HG03045 (cell line): ENCODE results near the gene TEDC2.

Source experiments
- ATAC-seq: cut with Tn5 transposase; IDR thresholded peaks from one replicate; pipeline ENCODE4 v1.9.1; 2021; ENCODE audit warnings: mild to moderate bottlenecking, moderate library complexity; ENCODE audit not compliant: unreplicated experiment

Gene TEDC2

GRCh38 chr16:2508722-2509400 is 49.0 kb downstream of the TEDC2 start:
- ATAC-seq: no peak

GRCh38 chr16:2511128-2511800 is 51.4 kb downstream of the TEDC2 start:
- no peak for ATAC-seq

- no peak for ATAC-seq
Measured at GRCh38 chr16:2511996-2512734, 52.3 kb downstream of the TEDC2 start.

DNA sequence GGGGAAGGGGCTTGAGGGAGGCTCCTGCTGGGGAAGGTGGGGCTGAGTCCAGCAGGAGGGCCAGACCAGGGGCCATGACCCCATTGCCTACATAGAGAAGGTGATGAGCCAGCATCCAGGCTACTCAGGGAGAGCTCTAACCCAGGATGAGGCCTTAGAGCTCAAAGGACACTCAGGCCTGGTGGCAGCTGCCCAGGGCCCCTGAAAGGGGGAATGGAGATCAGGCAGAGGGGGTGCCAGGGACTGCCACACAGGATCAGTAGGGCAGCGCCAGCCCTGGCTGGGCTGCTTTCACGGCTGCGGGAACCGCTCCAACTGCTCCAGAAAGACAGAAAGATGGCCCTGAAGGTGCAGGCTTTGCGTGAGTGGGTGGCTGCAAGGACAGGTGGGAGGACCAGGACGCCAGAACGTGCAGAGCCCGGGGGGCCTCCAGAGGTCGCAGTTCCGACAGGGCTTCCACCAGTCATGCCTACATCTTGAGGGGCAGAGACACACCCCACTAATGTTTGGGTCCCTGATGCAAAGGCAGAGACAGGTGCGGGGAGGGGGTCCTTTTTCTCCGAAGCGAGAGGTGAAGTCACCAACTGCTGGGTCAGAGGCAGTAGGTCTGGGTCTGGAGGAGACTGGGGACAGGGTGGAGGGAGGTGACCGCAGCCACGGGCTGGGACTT is 53.0 kb downstream of the TEDC2 start:
- ATAC-seq: peak; percentile 3

DNA sequence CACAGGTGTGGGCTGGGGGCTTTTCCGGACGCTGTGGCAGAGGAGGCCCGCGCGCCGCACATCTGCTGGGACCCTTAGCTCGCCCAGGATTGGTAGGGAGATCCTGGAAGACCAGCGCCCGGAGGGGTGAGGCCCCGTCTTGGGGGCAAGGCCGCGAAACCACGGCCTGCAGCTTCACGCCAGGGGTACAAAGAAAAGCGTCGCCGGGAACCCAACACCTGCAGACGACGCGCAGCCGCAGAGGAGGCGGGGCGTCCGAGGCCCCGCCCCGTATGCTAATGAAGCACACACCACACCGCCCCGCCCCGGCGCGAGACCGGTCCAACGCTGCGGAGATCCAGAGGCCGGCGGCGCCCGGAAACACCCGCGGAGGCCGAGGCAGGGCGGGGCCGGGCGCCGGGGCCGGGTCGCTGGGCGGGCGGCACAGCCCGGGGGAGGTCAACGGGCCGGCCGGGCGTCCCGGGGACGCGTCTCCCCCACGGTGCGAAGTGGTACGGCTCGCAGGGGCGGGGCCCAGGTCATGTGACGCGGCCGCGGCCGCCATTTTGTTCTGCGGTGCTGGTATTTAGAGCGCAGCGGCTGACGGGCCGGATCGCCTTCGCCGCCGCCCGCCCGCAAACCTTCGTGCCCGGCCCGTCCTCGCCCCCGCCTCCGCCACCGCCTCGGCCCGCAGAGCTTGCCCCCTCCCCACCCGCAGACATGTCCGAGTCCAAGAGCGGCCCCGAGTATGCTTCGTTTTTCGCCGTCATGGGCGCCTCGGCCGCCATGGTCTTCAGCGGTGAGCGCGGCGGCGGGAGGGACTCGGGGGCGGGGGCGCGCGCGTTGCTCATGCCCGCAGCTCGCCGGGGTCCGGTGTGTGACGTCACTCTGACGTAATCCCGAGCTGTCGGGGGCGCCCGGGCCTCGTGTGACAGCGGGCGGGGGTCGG is 53.8 kb downstream of the TEDC2 start, which contains the start of gene ATP6V0C:
TSS of gene ATP6V0C (plus strand) at position 548 of the 928 bp plus-strand sequence. CDS start at position 700, 152 bp downstream.
- peak; percentile 64 for ATAC-seq
